T47D (cell line): ENCODE measurements around the gene GLB1L.

Experiments
- DNase-seq, 2 experiments: peaks; one replicate each; pipeline versions ENCODE4 v3.0.0 to v3.0.0-alpha.2; 2011 to 2012; ENCODE audit warnings: low read depth in 1 of 2, low spot score in 1 of 2
- JUND ChIP-seq: IDR thresholded peaks from 2 replicates; pipeline ENCODE4 v1.6.1; 2012; ENCODE audit warnings: low read depth
- in situ Hi-C: cut with HindIII; loops from 2 replicates; pipeline ENCODE4 v1.10.0; 2016; ENCODE audit warnings: low sequenced_read_pairs, low pct_unique_long_range_greater_than_20kb

The GLB1L gene

DNA sequence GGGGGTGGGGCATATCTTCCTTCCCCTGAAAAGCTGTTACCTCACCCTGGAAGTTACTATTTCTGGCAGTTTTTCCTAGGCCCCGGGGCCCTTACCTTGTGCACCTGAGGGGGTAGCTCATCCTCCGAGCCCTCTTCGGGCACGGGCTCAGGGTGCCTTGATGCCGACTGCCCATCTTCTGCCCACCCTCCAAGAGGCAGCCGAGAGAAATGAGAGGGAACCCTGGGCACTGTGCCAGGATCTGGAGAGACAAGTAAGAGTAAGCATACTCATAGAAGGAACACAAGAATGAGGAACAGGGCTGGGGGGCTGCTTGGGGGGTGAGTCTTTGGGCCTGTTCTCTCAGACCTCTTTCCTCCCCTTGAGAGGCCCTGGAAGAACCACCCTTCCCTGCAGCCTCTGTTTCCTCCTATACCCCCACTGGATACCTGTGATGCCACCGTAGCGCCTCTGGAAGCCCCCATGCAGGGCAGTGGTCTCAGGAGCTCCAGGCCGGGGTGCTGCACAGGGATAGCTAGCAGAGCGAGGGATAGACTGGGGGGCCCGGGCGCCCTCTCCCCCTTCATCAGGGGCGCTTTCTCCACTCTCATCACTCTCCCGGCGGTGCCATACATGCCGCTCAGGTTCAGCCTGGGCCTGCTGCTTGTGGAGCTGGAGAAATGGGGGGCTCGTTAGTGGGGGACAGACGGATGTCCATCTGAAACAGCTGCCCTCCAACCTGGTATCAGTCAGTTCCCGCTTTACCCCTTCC lies 24.4 kb downstream of the GLB1L start:
- in situ Hi-C loops, result no loop called here
- no peak for DNase-seq
- no peak for TF ChIP-seq JUND

DNA sequence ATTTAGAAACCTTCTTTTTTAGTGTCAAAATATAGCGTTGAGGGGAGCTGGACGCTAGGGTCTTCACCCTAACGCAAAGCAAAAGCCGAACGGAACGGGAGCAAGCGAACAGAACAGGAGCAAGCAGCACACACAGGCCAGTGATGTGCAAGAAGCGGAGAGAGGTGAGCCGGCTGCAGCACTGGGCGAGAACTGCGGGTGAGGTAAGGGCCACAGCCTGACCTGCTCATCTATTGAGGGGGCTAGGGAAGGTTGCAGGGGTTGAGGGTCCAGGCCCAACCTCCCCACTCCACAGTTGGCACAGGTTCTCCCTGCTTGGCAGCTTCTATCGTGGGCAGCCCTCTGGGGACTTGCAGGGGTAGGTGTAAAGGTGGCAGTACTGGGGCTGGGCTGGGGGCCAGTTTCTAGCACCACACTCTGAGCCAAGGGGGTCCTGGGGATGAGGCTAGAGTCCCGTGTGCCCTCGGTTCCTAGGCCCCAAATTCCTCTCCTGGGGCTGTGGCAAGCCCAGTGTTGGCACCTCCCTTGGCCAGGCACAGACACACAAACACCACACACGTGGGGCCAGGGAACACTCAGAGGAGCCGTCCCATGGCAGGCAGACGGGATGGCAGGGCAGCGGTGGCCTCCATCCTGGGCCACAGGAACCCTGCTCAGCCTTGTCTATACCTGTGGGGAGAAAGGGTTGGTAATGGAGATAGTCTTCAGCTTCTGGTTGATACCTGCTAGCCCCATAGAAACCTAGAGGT lies 25.3 kb downstream of the GLB1L start:
- no peak for TF ChIP-seq JUND
- in situ Hi-C loops, result no loop called here
- DNase-seq, result no peak

DNA sequence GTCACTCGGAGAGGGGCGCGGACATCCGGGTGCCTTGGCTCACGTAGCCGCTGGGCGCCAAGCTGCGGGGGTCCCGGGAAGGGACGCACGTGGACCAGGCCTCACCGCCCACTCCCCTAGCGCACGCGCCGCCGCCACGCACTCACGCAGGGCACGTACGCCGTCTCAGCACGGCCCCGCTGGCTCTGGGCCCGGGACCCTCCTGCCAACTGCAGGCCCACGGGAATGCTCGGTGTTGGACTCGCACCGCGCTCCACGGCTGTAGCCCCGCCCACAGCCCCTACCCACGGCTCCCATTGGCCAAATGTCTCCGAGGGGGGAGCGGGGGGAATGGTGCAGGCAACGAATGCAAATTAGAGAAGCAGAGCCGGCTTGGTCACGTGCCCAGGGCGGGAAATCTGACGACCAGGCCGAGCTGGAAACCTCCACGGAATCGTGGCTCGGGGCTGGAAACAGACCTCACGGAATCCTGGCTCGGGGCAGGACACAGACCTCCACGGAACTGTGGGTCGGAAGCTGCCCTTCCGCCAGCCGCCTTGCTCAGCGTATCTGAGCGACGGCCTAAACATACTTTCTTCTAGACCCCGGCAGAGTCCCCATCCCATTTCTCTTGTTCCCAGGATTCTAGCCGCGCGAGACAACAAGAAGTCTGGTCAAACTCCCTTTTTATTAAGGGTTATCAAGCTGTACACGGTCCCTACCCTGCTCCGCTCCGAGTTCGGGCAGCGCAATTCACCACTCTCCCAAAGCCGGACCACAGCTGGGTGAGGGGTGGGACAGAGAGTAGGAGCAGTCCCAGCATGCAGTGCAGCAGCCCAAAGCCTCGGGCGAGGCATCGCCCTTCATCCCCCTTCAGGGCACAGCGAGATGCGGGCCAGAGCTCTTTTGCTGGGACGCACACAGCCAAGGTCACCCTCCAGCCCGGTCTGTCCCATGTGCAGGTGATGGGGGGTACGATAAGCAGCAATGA lies 26.2 kb downstream of the GLB1L start, which contains the start of gene ABCB6:
Gene ABCB6 (minus strand): TSS at position 227 of the 970 bp plus-strand sequence. CDS start 285 bp downstream, outside the sequence.
- in situ Hi-C loops, result no loop called here
- peak; percentile 87 to 94 for DNase-seq
- TF ChIP-seq JUND, result no peak

DNA sequence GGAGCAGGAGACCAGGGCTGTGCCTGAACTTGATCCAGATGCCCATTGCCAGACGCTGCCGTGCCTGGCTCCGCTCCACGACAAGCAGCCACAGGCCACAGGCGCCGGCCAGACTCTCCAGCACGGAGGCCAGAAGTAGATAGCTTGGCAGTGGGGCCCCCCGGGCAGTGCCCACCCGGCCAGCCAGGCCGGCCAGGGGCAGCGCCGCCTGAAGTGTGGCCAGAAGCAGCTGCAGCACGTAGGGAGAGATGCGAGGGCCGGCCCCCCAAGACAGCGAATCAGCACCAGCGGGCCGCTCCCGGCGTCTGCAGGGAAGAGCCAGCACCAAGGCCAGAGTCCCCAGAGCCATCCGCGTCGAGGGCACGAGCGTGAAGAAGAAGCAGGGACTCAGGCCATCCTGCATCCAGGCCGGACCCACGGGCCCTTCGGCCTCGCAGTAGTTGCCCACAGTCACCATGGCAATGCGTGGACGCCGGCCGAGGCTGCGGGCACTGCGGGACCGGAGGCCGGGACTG lies 27.0 kb downstream of the GLB1L start:
- no peak for TF ChIP-seq JUND
- in situ Hi-C loops, result no loop called here
- peak in 1 of 2 experiments; percentile 76 for DNase-seq

DNA sequence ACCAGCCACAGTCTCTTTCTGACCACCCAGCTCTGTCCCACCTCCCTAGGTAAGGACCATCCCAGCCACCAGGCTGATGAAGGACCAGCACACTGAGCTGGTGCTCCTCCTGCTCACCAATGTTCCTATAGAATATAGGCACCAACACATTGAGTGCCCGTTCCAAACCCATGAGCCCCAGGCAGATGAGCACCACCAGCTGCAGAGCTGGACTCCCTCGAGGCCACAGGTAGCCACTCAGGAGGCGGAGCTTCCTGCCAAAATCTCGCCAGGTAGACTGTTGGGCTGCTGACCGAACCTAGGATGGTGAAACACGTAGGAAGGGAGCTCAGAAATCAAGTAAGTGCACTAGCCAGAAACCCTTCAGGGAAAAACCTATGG lies 28.7 kb downstream of the GLB1L start:
- no peak for TF ChIP-seq JUND
- in situ Hi-C loops, result no loop called here
- no peak for DNase-seq

DNA sequence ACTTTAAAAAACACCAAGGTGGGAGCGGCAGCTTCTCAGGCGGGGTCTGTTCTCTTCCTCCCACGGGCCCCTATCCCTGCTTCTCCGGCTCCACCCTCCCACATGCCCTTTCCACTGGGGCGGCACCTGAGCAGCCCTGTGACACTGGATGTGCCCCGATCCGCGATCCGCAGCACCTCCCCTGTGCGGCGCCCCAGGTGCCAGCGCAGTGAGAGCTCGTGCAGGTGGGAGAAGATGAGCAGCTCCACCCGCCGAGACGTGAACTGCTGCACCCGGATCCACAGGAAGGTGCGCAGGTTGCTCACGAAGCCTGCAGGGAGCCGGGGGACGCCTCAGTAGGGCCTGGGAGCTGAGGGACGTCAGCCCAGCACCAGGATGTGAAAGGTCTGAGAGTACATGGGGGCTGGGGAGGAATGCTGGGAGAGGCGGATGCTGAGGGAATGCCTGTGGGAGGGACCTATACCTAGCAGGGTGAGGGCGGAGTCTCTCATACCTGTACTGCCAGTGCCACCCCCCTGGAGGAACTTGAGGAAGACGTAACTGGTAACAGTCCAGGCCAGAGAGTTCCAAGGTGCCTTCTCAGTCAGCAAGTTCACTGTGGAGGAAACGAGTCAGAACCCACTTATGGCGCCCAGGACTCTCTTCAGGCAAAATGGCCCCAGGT lies 29.2 kb downstream of the GLB1L start:
- no peak for DNase-seq
- in situ Hi-C loops, result no loop called here
- no peak for TF ChIP-seq JUND

DNA sequence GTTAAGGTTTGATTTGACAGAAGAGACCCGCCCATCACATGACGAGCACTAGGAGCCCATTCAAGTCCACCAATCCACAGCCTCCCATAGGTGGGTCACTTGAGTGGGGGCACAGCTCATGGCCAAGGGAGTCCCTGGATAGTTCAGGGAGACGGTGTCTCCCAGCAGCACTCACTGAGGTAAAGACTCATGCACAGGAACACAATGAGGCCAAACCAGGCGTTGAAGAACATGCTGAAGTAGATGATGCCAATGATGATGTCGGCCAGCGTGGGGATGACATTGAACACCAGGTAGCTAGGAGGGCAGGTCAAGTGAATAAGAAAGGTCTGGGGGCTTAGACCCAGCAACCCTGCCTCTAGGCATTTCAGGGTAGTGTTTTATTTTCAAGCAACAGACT lies 30.5 kb downstream of the GLB1L start:
- no peak for TF ChIP-seq JUND
- DNase-seq, result no peak
- in situ Hi-C loops, result no loop called here

DNA sequence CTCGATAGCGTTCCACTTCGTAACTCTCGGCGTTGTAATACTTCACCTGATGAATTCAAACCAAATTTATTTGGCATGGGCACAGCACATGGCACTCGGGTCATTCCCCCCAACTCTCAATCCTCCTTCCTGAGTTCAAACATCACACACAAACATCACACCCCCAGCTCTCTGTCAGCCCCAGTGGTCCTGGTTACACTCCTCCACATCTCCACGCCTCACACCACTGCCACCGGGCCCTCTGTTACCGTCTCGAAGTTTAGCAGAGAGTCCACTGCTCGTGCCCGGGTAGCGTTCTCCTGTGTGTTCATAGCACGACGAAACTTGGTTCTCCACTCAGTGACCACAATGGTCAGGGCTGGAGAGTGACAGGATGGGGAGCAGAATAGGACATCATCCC lies 31.1 kb downstream of the GLB1L start:
- no peak for DNase-seq
- no peak for TF ChIP-seq JUND
- in situ Hi-C loops, result no loop called here

DNA sequence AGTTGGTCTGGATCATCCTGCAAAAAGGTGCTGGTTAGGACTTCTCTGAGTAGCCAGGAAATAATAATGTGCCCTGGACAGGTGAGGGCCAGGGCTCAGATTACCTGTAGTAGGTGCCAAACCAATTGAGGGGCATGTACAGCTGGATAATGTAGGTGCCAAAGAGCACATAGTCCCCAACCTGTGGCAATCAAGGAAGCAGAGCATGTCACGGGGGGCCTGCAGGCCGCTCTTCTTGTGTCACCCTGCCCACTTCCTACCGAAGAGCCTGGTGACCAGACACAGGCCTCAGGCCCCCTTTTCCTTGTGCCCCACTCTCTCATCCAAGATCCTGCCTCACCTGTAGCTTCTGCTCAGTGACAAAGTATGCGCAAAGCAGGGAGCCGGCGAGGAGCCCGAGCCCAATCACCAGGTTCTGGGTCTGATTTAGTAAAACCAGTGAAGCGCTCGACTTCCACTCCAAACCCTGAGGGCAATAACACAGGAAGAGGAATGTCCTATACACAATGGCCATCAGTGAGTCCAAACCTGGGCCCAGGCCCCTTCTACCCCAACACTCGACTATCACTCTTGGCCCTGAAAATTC lies 31.7 kb downstream of the GLB1L start:
- in situ Hi-C loops, result no loop called here
- no peak for DNase-seq
- no peak for TF ChIP-seq JUND

DNA sequence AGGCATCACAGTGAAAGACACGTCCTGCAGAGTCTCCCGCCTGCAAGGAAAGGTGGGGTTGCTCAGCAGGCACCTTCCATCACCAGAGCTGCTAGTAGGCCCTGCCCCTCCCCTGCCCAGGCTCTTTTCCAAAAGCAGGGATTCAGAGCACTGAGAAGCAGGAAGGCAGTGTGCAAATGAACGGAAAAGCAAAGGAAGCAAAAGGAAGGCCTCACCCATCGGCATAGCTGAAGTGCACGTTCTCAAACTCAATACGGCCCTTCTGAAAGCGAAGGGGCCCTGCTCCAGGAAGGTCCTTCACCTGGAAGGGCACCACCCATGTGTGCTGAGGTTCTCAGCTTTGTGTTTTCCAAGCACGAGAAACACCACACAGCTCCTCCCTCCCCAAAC lies 32.2 kb downstream of the GLB1L start:
- in situ Hi-C loops, result no loop called here

DNA sequence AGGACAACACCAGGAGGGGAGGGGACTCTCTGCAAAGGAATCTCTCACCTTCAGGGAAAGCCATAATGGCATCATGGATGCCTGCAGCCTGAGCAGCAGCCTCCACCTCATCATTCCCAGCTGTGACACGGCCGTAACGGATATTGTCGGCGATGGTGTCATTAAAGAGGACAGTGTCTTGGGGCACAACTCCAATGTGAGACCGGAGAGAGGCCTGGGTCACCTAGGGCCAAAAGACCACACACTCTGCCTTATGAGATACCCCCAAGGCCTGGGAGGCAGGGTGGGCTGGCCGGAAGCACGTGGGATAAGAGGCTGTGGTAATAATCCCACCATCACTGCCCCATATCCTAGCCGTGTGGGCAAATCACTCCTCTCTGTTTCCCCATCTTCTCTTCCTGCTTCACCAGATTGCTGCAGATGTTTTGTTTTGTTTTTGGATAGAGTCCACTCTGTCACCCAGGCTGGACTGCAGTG lies 34.3 kb downstream of the GLB1L start:
- DNase-seq, result no peak
- TF ChIP-seq JUND, result no peak
- in situ Hi-C loops, result no loop called here

More for the DNA sequence above, 32.2 kb downstream of the GLB1L start:
- no peak for DNase-seq
- no peak for TF ChIP-seq JUND
